Upper lobe of left lung (tissue), 6 donors: ENCODE data around the gene CNTNAP4. TPM values are rescaled to one million over a fixed set of nuclear protein-coding genes. Genes with fewer than 3 reads are reported as not detected.

Experiments
- ATAC-seq, 2 donors: fragments of 200-7000 bp; cut with Tn5 transposase; one replicate each; pipeline ENCODE4 v1.9.1; 2022; ENCODE audit warnings: mild to moderate bottlenecking in 2 of 2, moderate library complexity in 2 of 2; ENCODE audit not compliant: low FRiP score in 2 of 2
- DNase-seq, 2 donors: peaks; one replicate each; pipeline ENCODE4 v3.0.0-alpha.2; 2019 to 2020
- H3K27ac ChIP-seq, 4 donors: fragments of 200-600 bp; sonication (generic); one replicate each; pipeline ENCODE4 v1.5.1; 2016 to 2019
- H3K27me3 ChIP-seq, 4 donors: fragments of 200-600 bp; sonication (generic); one replicate each; pipeline ENCODE4 v1.5.1; 2017 to 2019
- H3K36me3 ChIP-seq, 4 donors: fragments of 200-600 bp; sonication (generic); one replicate each; pipeline ENCODE4 v1.5.1; 2016 to 2019
- H3K4me1 ChIP-seq, 4 donors: fragments of 200-600 bp; sonication (generic); one replicate each; pipeline ENCODE4 v1.5.1; 2018 to 2019
- H3K4me3 ChIP-seq, 4 donors: fragments of 200-600 bp; sonication (generic); one replicate each; pipeline ENCODE4 v1.5.1; 2017 to 2019; ENCODE audit warnings: mild to moderate bottlenecking in 2 of 4, moderate library complexity in 1 of 4
- H3K9me3 ChIP-seq, 4 donors: fragments of 200-600 bp; sonication (generic); one replicate each; pipeline ENCODE4 v1.5.1; 2018 to 2019
- CTCF ChIP-seq, 6 experiments: fragments of 450-650 bp in 4 of 6; fragments of 200-600 bp in 2 of 6; sonication (generic) in 2 of 6; IDR thresholded peaks; one replicate each; pipeline ENCODE4 v1.5.1; 2016 to 2019; ENCODE audit warnings: antibody characterized with exemption in 6 of 6
- EP300 ChIP-seq, 4 donors: sonication (generic); formaldehyde crosslinking; IDR thresholded peaks; one replicate each; pipeline ENCODE4 v1.5.1; 2017; ENCODE audit warnings: antibody characterized with exemption in 4 of 4, control low read depth in 2 of 4
- POLR2A ChIP-seq, 4 donors: fragments of 450-650 bp; IDR thresholded peaks; one replicate each; pipeline ENCODE4 v1.5.1; 2016 to 2017; ENCODE audit warnings: antibody characterized with exemption in 4 of 4, mild to moderate bottlenecking in 2 of 4
- POLR2AphosphoS5 ChIP-seq, 2 donors: sonication (generic); formaldehyde crosslinking; IDR thresholded peaks; one replicate each; pipeline ENCODE4 v1.5.1; 2017; ENCODE audit warnings: antibody characterized with exemption in 2 of 2
- WGBS, 2 donors: methylation state at CpG; one replicate each; pipeline ENCODE4 v1.1.5; 2017 to 2018; 5-methylcytosine and 5-hydroxymethylcytosine counted together
- total RNA-seq, 6 donors: library from RNA; depleted of rRNA in 4 of 6; stranded (reverse); fragments of >200 nt in 4 of 6; gene quantifications; one replicate each; pipeline versions ENCODE4 v1.1.0 to v1.2.1, GENCODE V29; 2016 to 2021
- donor health status: DM: no; HTN: no; CAD: no; lungs with moderate emphysema.
- donor health status: DM: no; HTN: yes; CAD: no; lungs with severe emphysema.

The CNTNAP4 gene
- total RNA-seq, 6 donors from 2014 or later, result not detected

- H3K36me3 ChIP-seq, result no peaks in the 10 kb centered on the region
- TF ChIP-seq POLR2AphosphoS5 (IDR thresholded peaks at IDR 0.05), result no peak
- no peak for TF ChIP-seq EP300 (IDR thresholded peaks at IDR 0.05)
- no peak for TF ChIP-seq POLR2A (IDR thresholded peaks at IDR 0.05)
- no peak for TF ChIP-seq CTCF (IDR thresholded peaks at IDR 0.05)
- no peaks in the 10 kb centered on the region for H3K9me3 ChIP-seq
- no peaks in the 10 kb centered on the region for H3K4me1 ChIP-seq
- DNase-seq (no peak), ATAC-seq (no peak)
- no peak overlapping the region for H3K4me3 ChIP-seq
- WGBS, 2 donors, result 83 to 88% methylated on average over 6 of the region's 6 CpGs
- H3K27me3 ChIP-seq, result no peaks in the 10 kb centered on the region
- H3K27ac ChIP-seq, result no peak overlapping the region
These were observed 3.4 kb downstream of the CNTNAP4 start for GRCh38 chr16:76280421-76281215.

GRCh38 chr16:76287466-76287865 is 10.3 kb downstream of the CNTNAP4 start:
- 41 to 50% methylated on average over 3 of the region's 3 CpGs for WGBS, 2 donors
- TF ChIP-seq POLR2AphosphoS5 (IDR thresholded peaks at IDR 0.05), result no peak
- TF ChIP-seq POLR2A (IDR thresholded peaks at IDR 0.05), result no peak
- no peak for TF ChIP-seq CTCF (IDR thresholded peaks at IDR 0.05)
- TF ChIP-seq EP300 (IDR thresholded peaks at IDR 0.05), result no peak
- ATAC-seq, result no peak

GRCh38 chr16:76292218-76292617 is 15.0 kb downstream of the CNTNAP4 start:
- no peaks in the 10 kb centered on the region for H3K27me3 ChIP-seq
- no peak for DNase-seq
- no peaks in the 10 kb centered on the region for H3K36me3 ChIP-seq
- WGBS, 2 donors, result 81 to 88% methylated on average over 5 of the region's 5 CpGs
- no peak overlapping the region for H3K27ac ChIP-seq
- no peaks in the 10 kb centered on the region for H3K9me3 ChIP-seq
- no peak for ATAC-seq
- H3K4me3 ChIP-seq, result no peak overlapping the region
- H3K4me1 ChIP-seq, result no peaks in the 10 kb centered on the region
- TF ChIP-seq CTCF (IDR thresholded peaks at IDR 0.05) (no peak), EP300 (IDR thresholded peaks at IDR 0.05) (no peak), POLR2AphosphoS5 (IDR thresholded peaks at IDR 0.05) (no peak), POLR2A (IDR thresholded peaks at IDR 0.05) (no peak)

More at GRCh38 chr16:76287466-76287865, 10.3 kb downstream of the CNTNAP4 start:
- DNase-seq, result no peak
- no peak overlapping the region for H3K4me3 ChIP-seq
- no peak overlapping the region for H3K27ac ChIP-seq
- no peaks in the 10 kb centered on the region for H3K27me3 ChIP-seq
- no peaks in the 10 kb centered on the region for H3K4me1 ChIP-seq
- H3K36me3 ChIP-seq, result no peaks in the 10 kb centered on the region
- no peaks in the 10 kb centered on the region for H3K9me3 ChIP-seq

GRCh38 chr16:76293980-76294379 is 16.8 kb downstream of the CNTNAP4 start:
- ATAC-seq, result no peak
- no peak overlapping the region for H3K27ac ChIP-seq
- 75 to 76% methylated on average over 3 of the region's 3 CpGs for WGBS, 2 donors

More at GRCh38 chr16:76293980-76294379, 16.8 kb downstream of the CNTNAP4 start:
- Histone ChIP-seq H3K27me3 (no peaks in the 10 kb centered on the region), H3K9me3 (no peaks in the 10 kb centered on the region), H3K4me1 (no peaks in the 10 kb centered on the region), H3K36me3 (no peaks in the 10 kb centered on the region), H3K4me3 (no peak overlapping the region)
- TF ChIP-seq POLR2AphosphoS5 (IDR thresholded peaks at IDR 0.05), result no peak
- no peak for TF ChIP-seq EP300 (IDR thresholded peaks at IDR 0.05)
- TF ChIP-seq CTCF (IDR thresholded peaks at IDR 0.05), result no peak
- TF ChIP-seq POLR2A (IDR thresholded peaks at IDR 0.05), result no peak
- DNase-seq, result no peak
